Raji (cell line): ENCODE data around the gene RAPGEF1.

Experiments
- POLR2A ChIP-seq: IDR thresholded peaks from 2 replicates; pipeline ENCODE4 v1.6.1; 2011; ENCODE audit warnings: low read depth, low read length, control low read depth; ENCODE audit not compliant: insufficient read depth

RAPGEF1 gene

DNA sequence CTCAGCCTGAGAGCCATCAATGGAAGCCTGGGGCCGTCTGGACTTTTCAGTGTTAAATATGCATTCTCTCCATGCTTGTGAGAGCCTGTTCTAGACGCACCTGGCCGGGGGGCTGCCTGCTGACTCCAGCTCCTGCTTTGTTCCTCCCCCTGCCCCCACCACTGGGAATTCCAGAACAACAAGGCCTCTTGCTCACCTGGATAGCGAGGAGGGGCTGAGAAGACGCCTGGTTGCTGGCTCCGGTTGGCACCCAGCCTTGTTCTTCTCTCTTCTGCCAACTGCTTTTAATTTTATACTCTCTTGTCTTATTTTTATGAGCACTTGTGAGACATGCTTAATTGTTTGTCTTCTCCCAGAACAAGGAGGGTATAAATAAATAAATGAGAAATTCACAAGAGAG, 15.0 kb upstream of the RAPGEF1 start:
- TF ChIP-seq POLR2A: no peak

DNA sequence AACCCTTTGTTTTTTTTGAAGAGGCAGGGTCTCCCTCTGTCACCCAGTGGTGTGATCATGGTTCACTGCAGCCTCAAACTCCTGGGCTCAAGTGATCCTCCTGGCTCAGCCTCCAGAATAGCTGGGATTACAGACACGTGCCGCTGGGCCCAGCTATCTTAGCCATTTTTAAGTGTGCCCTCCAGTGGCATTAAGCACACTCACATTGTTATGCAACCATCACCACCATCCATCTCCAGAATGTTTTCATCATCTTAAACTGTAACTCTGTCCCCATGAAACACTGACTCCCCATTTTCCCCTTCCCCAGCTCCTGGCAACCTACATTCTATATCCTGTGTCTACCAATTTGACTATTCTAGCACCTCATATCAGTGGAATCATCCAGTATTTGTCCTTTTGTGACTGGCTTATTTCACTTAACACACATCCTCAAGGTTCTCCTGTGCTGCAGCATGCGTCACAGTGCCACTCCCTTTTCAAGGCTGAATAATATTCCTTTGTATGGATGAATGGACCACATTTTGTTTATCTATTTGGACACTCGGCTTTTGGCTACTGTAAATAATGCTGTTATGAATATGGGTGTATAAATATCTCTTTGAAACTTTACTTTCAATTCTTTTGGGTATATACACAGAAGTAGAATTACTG, 12.5 kb upstream of the RAPGEF1 start:
- no peak for TF ChIP-seq POLR2A

DNA sequence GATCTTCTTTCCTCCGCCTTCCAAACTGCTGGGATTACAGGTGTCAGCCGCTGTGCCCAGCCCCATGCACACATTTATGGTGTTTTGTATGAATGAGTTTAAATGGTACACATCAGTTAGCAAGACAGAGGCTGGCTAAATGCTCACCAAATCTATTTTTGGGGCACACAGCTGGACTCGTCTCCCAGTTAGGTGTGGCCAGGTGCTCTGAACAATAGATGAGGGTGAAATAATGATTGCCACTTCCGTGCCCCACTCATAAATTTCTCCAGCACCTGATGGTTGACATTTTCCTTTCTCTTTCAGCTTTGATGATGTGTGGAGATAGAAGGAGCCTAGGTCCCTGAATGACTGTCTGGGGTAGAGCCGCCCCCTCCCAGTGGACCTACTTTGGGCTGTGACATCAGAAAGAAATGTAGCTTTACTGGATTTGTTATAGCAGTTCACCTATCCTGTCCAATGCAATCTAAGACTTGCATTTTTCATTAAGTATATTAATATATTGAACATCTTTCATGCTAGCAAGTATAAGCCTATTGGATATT, 8.6 kb upstream of the RAPGEF1 start:
- TF ChIP-seq POLR2A: no peak

DNA sequence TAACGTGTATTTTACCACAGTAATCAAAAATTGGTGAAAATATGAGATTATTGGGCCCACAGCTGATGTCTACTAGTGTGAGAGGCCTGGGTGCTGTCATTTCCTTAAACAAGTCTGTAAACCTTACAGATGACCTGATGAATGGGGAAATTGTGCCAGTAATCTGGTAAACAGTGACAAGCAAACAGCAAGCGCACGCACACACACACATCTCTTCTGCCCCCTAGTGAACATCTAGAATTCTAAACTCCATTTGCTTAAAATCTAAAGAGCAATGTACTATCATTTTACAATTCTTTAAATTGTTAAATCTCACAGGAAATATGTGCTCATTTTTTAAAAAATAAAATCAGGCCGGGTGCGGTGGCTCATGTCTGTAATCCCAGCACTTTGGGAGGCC, 7.5 kb upstream of the RAPGEF1 start:
- TF ChIP-seq POLR2A: no peak

DNA sequence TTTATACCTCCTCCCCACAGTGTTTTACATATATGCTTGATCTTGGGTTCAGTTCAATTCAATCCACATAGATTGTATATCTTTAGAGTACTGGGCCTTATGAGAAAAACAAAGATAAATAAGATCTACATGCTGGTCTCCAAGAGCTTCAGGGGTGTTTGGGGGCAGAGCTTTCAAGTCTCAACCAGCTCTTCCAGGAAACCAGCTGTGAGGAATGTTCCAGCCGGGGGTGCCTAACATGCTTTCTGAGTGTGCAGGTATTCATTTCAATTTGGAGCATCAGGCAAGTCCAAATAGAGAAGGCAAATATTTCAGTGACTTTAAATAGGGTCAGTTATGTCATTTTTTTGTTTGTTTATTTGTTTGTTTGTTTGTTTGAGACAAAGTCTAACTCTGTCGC, 5.7 kb upstream of the RAPGEF1 start:
- TF ChIP-seq POLR2A: no peak

DNA sequence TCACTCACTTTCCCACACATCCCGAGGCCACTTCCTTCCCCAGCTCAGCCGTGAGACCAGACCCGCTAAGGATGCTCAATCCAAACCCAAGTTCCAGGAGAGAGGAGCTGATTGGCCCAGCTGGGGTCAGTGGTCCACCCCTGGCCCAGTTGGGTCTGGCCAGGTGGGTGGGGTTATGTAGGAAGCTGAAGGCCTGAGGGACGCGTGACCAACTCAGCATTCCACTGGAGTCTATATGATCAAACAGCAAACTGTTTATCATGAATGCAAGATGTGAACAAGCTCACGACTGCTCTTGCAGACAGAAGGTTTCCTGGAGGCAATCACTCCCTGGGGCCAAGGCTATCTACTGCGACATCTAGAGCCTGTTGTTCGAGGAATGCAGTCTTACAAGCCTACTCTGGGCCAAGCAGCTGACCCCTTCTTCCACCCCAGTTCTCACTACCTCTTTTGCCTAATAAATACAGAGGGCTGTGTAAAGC, 4.9 kb upstream of the RAPGEF1 start:
- TF ChIP-seq POLR2A: no peak

DNA sequence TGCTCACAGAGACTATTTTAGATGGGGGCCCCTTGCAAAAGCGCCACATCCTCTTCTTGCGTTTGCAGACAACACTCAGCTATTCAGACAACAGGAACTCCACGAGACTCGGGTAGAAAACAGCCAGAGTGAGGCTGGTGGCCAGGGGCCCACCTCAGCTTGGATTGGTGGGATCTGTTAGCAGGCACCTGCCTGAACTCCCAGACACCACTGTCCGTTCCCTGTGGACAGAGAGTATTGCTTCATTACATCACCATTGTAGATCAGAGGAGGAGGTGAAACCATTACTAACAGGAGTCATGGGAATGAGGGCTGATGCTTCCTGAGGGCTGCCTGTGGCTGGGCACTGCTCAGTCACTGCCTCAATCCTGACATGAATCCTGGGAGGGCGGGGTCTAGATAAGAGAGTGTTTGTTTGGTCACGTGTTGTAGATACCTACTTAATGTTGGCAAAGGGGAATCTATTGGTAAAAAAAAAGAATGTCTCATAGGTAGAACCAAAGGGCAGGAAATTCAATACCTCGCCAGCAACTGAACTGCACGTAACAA, 4.4 kb upstream of the RAPGEF1 start:
- TF ChIP-seq POLR2A: no peak

DNA sequence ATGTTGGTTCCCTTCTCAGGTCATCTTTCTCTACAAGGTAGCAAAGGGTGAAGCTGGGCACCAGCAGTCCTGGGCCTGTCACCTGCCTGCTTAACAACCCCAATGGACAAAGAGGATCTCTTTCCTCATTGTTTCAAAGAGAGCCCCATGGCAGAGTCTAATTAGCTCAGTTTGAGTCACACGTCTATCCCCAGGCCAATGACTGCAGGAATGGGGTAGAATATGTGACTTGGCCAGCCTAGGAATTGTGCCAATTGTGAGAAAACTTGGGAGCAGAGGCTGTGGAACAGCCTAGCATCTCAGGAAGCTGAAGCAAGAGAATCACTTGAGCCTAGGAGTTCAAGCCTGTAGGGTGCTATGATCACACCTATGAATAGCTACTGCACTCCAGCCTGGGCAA, 3.6 kb upstream of the RAPGEF1 start:
- no peak for TF ChIP-seq POLR2A

DNA sequence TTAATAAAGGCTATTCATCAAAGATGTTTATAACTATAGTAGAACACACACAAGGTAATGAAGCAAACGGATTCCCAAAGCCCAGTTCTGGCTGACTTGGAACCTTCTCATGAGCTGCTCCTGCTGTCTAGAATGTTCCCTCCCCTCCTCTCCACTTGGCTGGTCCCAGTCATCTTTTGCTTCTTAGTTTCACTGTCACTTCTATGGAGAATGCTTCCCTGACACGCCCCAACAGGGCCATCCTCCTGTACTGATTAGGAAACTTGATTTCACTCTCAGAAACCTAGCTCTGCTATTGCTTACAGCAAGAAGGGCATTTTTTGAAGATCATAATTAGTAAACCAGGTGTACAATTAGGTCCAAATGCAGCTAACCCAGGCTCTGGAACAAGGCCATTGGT, 3.2 kb upstream of the RAPGEF1 start:
- no peak for TF ChIP-seq POLR2A

DNA sequence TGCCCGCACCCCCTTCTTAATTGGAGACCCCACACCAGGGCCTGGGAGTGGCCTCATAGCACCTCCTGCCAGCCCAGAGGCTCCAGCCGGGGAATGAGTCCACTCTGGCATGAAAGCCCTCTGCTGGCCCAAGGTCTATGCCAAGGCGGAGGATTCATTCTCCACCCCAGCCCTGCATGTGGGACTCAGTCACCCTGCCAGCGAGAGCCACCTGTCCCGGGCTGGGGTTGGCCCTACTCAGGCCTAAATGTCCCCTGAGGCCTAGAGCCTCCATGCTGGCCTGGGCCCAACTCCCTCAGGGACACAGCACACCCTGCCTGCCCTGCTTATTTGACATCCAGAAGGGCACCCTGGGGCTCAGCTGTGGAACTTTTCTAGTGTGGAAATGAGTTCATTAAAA, 1.0 kb upstream of the RAPGEF1 start:
- TF ChIP-seq POLR2A: no peak

DNA sequence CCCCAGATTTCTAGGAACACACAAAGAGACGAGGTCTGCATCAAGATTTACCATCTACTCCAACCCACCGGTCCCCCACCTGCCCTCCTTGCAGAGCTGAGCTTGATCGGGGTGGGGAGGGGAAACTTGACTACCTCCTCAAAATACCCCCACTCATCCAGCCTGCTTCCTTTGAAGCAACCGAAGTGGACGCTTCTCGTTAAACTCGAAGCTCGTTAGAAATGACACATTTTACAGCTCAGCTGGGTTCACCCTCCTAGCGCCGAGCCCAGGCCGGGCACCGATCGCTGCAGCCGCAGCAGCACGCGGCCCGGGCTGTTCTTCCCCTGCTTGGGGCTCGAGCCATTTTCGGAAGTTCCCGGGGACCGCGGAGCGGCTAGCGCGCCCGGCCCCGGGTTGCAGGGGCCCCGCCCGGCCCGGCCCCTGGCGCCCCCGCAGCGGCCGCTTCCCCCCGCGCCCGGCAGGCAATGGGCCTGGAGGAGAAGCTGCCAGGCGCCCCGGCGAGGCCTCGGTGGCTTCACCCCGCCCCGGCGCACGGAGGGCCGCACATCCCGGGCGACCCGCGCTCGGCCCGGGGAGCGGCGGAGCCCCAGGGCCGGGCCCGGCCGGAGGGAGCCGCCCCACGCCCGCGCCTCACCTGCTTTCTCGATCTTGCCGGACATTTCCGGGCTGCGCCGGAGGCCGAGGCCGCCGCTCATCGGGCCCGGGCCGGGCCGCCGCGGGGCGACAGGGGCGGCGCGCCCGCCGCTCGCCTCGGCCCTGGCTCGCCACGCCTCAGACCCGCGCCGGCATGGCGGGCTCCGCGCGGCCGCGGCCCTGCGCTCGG, 530 bp downstream of the RAPGEF1 start:
- TF ChIP-seq POLR2A: peak; percentile 23; the same call in 1 of the 2 replicates

DNA sequence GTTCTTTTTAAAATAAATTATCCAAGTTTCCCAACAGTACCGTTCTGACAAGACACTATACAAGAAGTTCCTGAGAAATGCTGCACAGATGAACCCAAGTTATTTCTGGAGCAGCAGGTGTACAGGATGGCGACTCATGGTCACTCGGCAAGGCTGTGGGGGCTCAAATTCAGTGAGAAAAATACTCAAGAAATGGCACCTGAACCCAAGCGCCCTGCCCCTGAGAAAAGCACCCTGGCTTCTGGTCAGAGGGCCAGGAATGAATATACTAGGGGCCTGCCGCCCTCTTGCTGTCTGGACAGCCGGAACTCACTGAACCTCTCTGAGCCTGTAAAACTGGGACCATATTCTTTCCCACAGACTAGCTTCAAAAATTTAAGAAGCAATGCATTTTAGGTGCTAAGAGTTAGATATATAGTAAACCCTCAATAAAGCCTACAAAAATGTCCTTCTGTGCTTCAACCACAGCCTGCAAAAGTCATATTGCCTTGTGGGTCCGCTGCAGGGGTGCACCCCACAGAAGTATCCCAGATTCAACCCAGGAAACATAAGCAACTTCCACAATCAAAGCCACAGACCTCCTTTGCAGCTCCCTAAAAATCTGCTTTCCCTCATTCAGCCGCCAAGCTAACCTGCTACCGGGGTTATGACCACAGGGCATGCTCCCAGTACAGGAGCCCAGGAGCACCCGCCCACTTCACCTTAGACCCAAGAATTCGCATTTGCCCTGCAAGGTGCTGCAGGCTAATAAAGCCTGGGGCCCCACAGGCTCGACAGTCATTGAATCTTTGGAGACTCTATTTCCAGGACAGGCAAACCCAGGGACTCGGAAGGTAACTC, 1.4 kb downstream of the RAPGEF1 start:
- peak; percentile 32; the same call in 1 of the 2 replicates for TF ChIP-seq POLR2A

DNA sequence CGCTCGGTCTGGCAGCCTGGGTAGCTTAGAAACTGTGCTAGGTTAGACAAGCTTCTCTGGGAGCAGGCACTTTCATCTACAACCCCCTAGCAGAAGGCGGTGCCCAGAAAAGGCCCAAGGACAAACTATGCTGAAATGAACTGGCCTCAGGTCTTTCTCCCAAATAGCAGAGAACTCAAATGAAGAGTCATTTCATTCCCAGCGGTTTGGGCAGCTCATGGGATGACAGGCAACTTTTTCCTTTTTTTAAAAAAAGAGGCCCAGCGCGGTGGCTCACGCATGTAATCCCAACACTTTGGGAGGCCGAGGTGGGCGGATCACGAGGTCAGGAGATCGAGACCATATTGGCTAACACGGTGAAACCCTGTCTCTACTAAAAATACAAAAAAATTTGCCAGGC, 2.5 kb downstream of the RAPGEF1 start:
- TF ChIP-seq POLR2A: no peak

DNA sequence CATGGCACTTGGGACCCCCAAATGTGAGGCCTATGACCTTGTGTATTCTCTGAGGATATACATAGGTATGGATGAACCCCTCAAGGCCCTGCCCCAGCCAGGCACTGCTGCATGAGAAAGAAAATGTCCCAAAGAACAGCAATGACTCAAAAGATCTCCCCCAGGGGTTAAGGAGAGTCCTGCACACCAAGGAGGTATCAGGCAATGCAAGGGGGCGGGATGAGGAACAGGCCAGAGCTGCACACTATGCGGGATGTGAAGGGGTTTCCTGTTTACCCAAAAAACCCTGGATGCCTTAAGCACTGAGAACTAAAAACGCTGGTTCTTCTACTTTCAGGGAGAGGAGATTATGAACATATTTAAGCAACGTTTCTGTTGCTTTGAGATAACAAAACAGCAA, 3.4 kb downstream of the RAPGEF1 start:
- TF ChIP-seq POLR2A: no peak
